Colonic mucosa (tissue), 4 donors: ENCODE data around the gene ITPR2. TPM values are rescaled to one million over a fixed set of nuclear protein-coding genes. Genes with fewer than 3 reads are reported as not detected.

Experiments used
- DNase-seq: peaks from one replicate; pipeline ENCODE4 v3.0.0-alpha.2; 2020
- H3K27ac ChIP-seq: fragments of 200-600 bp; one replicate; pipeline ENCODE4 v1.8.0; 2021
- H3K27me3 ChIP-seq: fragments of 200-600 bp; one replicate; pipeline ENCODE4 v1.8.0; 2021
- H3K36me3 ChIP-seq: fragments of 200-600 bp; one replicate; pipeline ENCODE4 v1.8.0; 2021
- H3K4me1 ChIP-seq: fragments of 200-600 bp; one replicate; pipeline ENCODE4 v1.8.0; 2021; ENCODE audit warnings: mild to moderate bottlenecking
- H3K4me3 ChIP-seq: fragments of 200-600 bp; one replicate; pipeline ENCODE4 v1.8.0; 2021
- H3K9ac ChIP-seq, 2 donors: one replicate each; pipeline ENCODE4 v1.7.0; 2013; ENCODE audit warnings: control low read depth in 2 of 2, low read depth in 2 of 2, low read length in 2 of 2
- H3K9me3 ChIP-seq: fragments of 200-600 bp; one replicate; pipeline ENCODE4 v1.8.0; 2021
- intact Hi-C: fragments of 100-400 bp; cut with DNase I; formaldehyde crosslinking; loops from one replicate; pipeline ENCODE4 v1.14.1; 2022
- total RNA-seq, 2 donors: library from RNA; stranded (reverse); fragmentation: NEBNext Ultra II Directional in 1 of 2; extraction: Animal tissue kit (Norgen Biotek cat#: 25700) in 1 of 2; gene quantifications; one replicate each; pipeline ENCODE4 v1.2.1, GENCODE V29; 2021
- TF ChIP-seq, protein P1 (sequence below): fragments of 200-600 bp; IDR thresholded peaks from one replicate; pipeline ENCODE4 v1.8.0; 2022; ENCODE audit warnings: antibody characterized with exemption, mild to moderate bottlenecking
- donor health status: healthy.
- donor health status: DM: no; HTN: no; CAD: no.
- donor health status: DM: no; HTN: no; CAD: no.

Gene ITPR2
- total RNA-seq, 2 donors from 2014 or later: 15.9 to 39.3 TPM

DNA sequence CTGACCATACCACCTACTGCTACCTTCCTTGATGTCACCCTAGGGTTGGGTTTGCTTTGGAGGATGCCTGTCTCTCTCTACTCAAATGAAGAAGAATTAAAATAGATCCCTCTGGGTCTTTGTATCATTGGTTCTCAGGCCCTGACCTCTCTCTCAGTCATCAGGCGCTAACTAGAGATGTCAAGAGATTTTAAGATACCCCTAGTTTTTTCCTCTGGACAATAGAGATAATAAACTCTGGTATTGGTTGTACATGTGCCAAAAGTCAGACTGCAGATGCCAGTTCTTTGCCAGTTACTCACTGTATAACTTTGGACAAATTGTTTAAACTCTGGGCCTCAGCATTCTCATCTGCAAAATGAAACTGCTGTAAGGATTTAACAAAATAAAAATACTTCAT, 31.5 kb downstream of the ITPR2 start:
- no peak for DNase-seq
- H3K4me3 ChIP-seq: no peak overlapping the region
- H3K27ac ChIP-seq: no peak overlapping the region
- no peaks in the 10 kb centered on the region for H3K36me3 ChIP-seq
- H3K9me3 ChIP-seq: no peaks in the 10 kb centered on the region
- TF ChIP-seq, protein P1, sequence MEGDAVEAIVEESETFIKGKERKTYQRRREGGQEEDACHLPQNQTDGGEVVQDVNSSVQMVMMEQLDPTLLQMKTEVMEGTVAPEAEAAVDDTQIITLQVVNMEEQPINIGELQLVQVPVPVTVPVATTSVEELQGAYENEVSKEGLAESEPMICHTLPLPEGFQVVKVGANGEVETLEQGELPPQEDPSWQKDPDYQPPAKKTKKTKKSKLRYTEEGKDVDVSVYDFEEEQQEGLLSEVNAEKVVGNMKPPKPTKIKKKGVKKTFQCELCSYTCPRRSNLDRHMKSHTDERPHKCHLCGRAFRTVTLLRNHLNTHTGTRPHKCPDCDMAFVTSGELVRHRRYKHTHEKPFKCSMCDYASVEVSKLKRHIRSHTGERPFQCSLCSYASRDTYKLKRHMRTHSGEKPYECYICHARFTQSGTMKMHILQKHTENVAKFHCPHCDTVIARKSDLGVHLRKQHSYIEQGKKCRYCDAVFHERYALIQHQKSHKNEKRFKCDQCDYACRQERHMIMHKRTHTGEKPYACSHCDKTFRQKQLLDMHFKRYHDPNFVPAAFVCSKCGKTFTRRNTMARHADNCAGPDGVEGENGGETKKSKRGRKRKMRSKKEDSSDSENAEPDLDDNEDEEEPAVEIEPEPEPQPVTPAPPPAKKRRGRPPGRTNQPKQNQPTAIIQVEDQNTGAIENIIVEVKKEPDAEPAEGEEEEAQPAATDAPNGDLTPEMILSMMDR: no peak
- intact Hi-C loops: no loop called here
- H3K27me3 ChIP-seq: no peaks in the 10 kb centered on the region
- no peak overlapping the region for H3K9ac ChIP-seq
- H3K4me1 ChIP-seq: no peaks in the 10 kb centered on the region

DNA sequence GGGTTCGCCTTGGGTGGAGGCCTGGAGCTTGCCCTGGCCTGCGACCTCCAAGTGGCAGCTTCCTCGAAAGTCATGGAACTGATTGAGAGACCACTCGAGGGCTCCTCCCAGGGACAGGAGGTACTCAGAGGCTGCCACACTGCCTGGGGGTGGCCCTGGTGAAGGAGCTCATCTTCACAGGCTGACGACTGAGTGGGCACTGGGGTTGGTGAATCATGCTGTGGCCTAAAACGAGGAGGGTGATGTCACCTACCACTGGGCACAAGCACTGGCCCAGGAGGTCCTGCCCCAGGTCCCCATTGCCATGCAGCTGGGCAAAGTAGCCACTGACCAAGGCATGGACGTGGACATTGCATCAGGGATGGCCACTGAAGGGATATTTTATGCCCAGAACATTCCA, 32.1 kb downstream of the ITPR2 start:
- H3K4me1 ChIP-seq: no peaks in the 10 kb centered on the region
- TF ChIP-seq, protein P1: no peak
- DNase-seq: no peak
- no peak overlapping the region for H3K9ac ChIP-seq
- H3K27me3 ChIP-seq: no peaks in the 10 kb centered on the region
- H3K36me3 ChIP-seq: no peaks in the 10 kb centered on the region
- no peaks in the 10 kb centered on the region for H3K9me3 ChIP-seq
- no peak overlapping the region for H3K4me3 ChIP-seq
- no peak overlapping the region for H3K27ac ChIP-seq
- intact Hi-C loops: no loop called here

DNA sequence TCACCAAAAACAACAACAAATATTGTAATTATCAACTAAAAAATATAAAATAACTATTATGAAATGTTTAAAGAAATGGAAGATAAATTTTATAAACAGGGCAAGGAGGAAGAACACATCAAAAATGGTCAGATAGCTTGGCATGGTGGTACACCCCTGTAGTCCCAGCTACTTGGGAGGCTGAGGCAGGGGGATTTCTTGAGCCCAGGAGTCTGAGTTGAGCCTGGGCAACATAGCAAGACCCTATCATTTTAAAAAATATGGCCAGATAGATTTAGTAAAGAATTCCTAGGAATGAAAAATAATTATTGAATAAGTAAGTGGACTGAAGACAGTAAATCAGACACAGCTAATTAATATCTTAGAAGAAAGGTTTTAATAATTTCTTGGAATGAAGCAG, 32.6 kb downstream of the ITPR2 start:
- H3K9me3 ChIP-seq: no peaks in the 10 kb centered on the region
- no peaks in the 10 kb centered on the region for H3K36me3 ChIP-seq
- no peak overlapping the region for H3K9ac ChIP-seq
- no peak overlapping the region for H3K27ac ChIP-seq
- intact Hi-C loops: no loop called here
- H3K4me3 ChIP-seq: no peak overlapping the region
- DNase-seq: no peak
- no peaks in the 10 kb centered on the region for H3K27me3 ChIP-seq
- TF ChIP-seq, protein P1: no peak
- H3K4me1 ChIP-seq: no peaks in the 10 kb centered on the region

DNA sequence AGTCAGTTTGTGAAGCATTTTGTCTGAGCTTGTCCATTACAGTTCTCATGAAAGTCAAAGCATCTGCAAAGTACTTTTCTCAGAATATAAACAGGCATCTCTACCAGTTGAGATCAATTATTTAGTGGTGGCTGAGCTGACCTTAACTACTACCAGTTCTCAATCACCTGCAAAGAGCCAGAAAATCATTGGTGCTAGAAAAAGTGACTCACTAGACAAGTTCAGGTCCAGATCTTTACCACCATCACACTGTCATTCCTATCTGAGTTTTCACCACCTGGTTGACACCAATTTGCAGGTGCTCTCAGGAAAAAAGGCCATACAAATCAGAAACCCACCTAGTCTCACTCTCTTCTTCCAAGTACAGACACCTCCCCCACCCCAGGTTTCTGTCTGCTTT, 33.3 kb downstream of the ITPR2 start:
- TF ChIP-seq, protein P1: no peak
- no peak for DNase-seq
- Histone ChIP-seq H3K27ac (no peak overlapping the region), H3K9me3 (no peaks in the 10 kb centered on the region), H3K27me3 (no peaks in the 10 kb centered on the region), H3K4me1 (no peaks in the 10 kb centered on the region), H3K9ac (no peak overlapping the region), H3K36me3 (no peaks in the 10 kb centered on the region), H3K4me3 (no peak overlapping the region)
- intact Hi-C loops: no loop called here

DNA sequence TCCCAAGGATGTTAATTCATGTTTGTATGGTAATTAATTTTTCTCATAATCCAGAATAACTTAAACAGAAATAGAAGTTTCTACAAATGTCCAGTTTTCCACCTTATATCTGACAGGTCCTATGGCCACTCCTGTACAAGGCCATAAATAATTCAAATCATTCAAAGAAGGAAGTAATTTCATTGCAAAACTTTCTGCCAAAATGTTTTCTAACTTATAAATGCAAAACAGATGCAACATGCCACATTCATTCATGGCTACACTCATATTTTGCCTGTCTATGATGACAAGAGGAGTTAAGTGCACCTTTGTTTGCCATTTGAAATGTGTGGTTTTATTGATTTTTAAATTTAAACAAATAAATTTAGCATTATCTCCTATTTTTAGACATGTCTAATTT, 34.4 kb downstream of the ITPR2 start:
- no peak overlapping the region for H3K9ac ChIP-seq
- H3K36me3 ChIP-seq: no peaks in the 10 kb centered on the region
- no peak overlapping the region for H3K27ac ChIP-seq
- TF ChIP-seq, protein P1: no peak
- no peaks in the 10 kb centered on the region for H3K9me3 ChIP-seq
- H3K27me3 ChIP-seq: no peaks in the 10 kb centered on the region
- intact Hi-C loops: no loop called here
- no peak overlapping the region for H3K4me3 ChIP-seq
- H3K4me1 ChIP-seq: no peaks in the 10 kb centered on the region
- no peak for DNase-seq

DNA sequence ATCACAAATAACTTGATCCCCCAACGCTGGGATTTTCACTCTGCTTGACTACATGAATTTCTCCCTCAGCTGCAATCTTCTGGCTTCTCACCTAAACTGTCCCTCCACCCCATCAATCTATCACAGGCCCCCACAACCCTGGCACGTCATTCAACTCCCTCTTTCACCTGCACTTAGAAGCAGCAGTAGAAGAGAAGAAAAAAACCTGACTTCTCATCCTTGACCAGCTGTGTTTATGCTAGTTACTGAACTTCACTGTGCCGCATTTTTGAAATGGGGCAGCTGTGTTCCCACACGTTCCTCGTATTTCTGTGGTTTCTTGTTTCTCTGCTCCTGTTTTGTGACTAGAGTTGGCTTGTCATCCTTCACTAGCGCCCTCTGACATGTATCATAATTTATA, 35.0 kb downstream of the ITPR2 start:
- TF ChIP-seq, protein P1: no peak
- Histone ChIP-seq H3K27me3 (no peaks in the 10 kb centered on the region), H3K9me3 (no peaks in the 10 kb centered on the region), H3K27ac (peak overlapping the region; percentile 3), H3K4me1 (no peaks in the 10 kb centered on the region), H3K9ac (no peak overlapping the region), H3K36me3 (no peaks in the 10 kb centered on the region), H3K4me3 (no peak overlapping the region)
- intact Hi-C loops: no loop called here
- DNase-seq: no peak
